DND-41 (cell line): ENCODE measurements around the gene PLEKHA7.

Experiments used
- CTCF ChIP-seq: IDR thresholded peaks from 2 replicates; pipeline ENCODE4 v1.5.1; 2012; ENCODE audit warnings: borderline replicate concordance, low read length, moderate library complexity, mild to moderate bottlenecking; ENCODE audit not compliant: poor library complexity, severe bottlenecking; ENCODE audit errors: extremely low read depth
- EZH2 ChIP-seq: IDR thresholded peaks from 3 replicates; pipeline ENCODE4 v1.6.1; 2012; ENCODE audit warnings: borderline replicate concordance, low read depth, mild to moderate bottlenecking, moderate library complexity, low read length, inconsistent platforms; ENCODE audit not compliant: severe bottlenecking

DNA sequence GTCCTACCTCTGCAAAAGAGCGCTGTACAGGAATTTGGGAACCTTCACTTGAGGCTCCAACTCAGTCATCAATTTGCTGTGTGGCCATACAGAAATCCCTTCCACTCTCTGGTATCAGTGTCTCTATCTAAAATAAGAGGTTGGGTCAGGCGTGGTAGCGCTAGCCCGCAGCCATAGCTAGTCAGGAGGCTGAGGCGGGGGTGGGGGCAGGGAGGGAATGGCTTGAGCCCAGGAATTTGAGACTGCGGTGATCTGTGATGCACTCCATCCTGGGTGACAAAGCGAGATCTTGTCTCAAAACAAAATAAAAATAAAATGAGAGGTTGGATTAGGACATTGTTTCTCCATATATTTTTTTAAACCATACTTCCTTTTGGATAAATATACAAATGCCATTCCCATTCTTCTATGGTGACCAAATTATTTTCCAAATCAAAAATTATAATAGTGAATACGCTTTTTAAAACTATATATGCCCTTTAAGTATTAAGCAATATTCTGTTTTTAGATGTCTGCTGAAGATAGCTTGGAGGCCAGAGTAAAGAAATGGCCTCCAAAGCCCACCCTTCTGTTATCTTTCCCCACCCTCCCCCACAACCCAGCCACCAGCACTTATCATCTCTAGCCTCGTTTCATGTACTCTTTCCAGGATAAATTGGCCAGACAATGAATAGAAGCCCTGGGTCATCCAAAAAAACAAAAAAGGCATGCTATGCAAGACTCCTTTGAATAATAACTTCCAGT is 87.2 kb downstream of the PLEKHA7 start:
- no peak for TF ChIP-seq CTCF
- TF ChIP-seq EZH2: no peak
